ENCODE measurements around the gene EDIL3. TPM values are rescaled to one million over a fixed set of nuclear protein-coding genes. Genes with fewer than 3 reads are reported as not detected.

EDIL3 gene
- total RNA-seq, 4 donors from 2014 or later: 9.6 to 16.0 (median 11.1) TPM

- TF ChIP-seq CTCF (IDR thresholded peaks at IDR 0.05; ENCODE audit: low read depth): no peak
These were observed 86.1 kb downstream of the EDIL3 start for GRCh38 chr5:84298628-84299027.

- TF ChIP-seq CTCF (IDR thresholded peaks at IDR 0.05; ENCODE audit: low read depth): no peak
These were observed 91.7 kb downstream of the EDIL3 start for GRCh38 chr5:84292788-84293653.

- no peak for TF ChIP-seq CTCF (IDR thresholded peaks at IDR 0.05; ENCODE audit: low read depth)
These were observed 92.6 kb downstream of the EDIL3 start for GRCh38 chr5:84292000-84292642.

GRCh38 chr5:84290673-84291072 is 94.0 kb downstream of the EDIL3 start:
- TF ChIP-seq CTCF (IDR thresholded peaks at IDR 0.05; ENCODE audit: low read depth): no peak

GRCh38 chr5:84290161-84290560 is 94.5 kb downstream of the EDIL3 start:
- TF ChIP-seq CTCF (IDR thresholded peaks at IDR 0.05; ENCODE audit: low read depth): no peak

- TF ChIP-seq CTCF (IDR thresholded peaks at IDR 0.05; ENCODE audit: low read depth): no peak
These were observed 96.7 kb downstream of the EDIL3 start for GRCh38 chr5:84287951-84288350.

- TF ChIP-seq CTCF (IDR thresholded peaks at IDR 0.05; ENCODE audit: low read depth): no peak
These were observed 98.0 kb downstream of the EDIL3 start for GRCh38 chr5:84286662-84287061.

Data from subcutaneous adipose tissue (tissue), 4 donors.